B cell (primary cell): Measurements from ENCODE around the gene ARHGAP6. TPM values are rescaled to one million over a fixed set of nuclear protein-coding genes. Genes with fewer than 3 reads are reported as not detected.

Experiments
- ATAC-seq: fragments of 200-7000 bp; cut with Tn5 transposase; one replicate; pipeline ENCODE4 v1.10.0; 2021; ENCODE audit warnings: low read depth, mild to moderate bottlenecking, moderate number of reproducible peaks, moderate library complexity
- CTCF ChIA-PET: fragments of 350-600 bp; sonication (Branson Sonifier 250); formaldehyde crosslinking; loops from one replicate; lab custom pipeline; 2021; ENCODE audit warnings: antibody characterized with exemption, inconsistent platforms; lab: Charles Lee
- POLR2A ChIA-PET: fragments of 350-600 bp; sonication (Branson Sonifier 250); formaldehyde crosslinking; loops from one replicate; lab custom pipeline; 2021; ENCODE audit warnings: antibody characterized with exemption; lab: Charles Lee
- DNase-seq: peaks from one replicate; pipeline ENCODE4 v3.0.0; 2013
- H2AFZ ChIP-seq: 2 replicates; pipeline ENCODE4 v1.6.1; 2012; ENCODE audit warnings: mild to moderate bottlenecking, low read depth, low read length; ENCODE audit not compliant: insufficient read depth, poor library complexity, severe bottlenecking
- H3K27ac ChIP-seq, 2 donors: 1 replicate in 1 of 2; 2 replicates in 1 of 2; pipeline ENCODE4 v1.5.1; 2012 to 2013; ENCODE audit warnings: low read length in 2 of 2, mild to moderate bottlenecking in 2 of 2, moderate library complexity in 1 of 2
- H3K27me3 ChIP-seq, 4 experiments: fragments of 200-600 bp in 1 of 4; sonication (generic) in 1 of 4; replicated peaks in 1 of 4; 1 replicate in 2 of 4; 2 replicates in 2 of 4; pipeline versions ENCODE4 v1.6.1 to v1.7.0; 2013 to 2016; ENCODE audit warnings: low read length in 3 of 4, mild to moderate bottlenecking in 2 of 4, mixed read lengths in 1 of 4, moderate library complexity in 1 of 4; ENCODE audit not compliant: insufficient read depth in 4 of 4, control insufficient read depth in 3 of 4; ENCODE audit errors: control extremely low read depth in 1 of 4
- H3K36me3 ChIP-seq, 2 experiments: replicated peaks in 1 of 2; 1 replicate in 1 of 2; 2 replicates in 1 of 2; pipeline versions ENCODE4 v1.6.1 to v1.7.1; 2013; ENCODE audit warnings: low read length in 1 of 2; ENCODE audit not compliant: insufficient read depth in 2 of 2, control insufficient read depth in 1 of 2; ENCODE audit errors: control extremely low read depth in 1 of 2, extremely low read depth in 1 of 2
- H3K4me1 ChIP-seq, 2 donors: fragments of 200-600 bp in 1 of 2; sonication (generic) in 1 of 2; 1 replicate in 1 of 2; 2 replicates in 1 of 2; pipeline versions ENCODE4 v1.5.1 to v1.6.1; 2013 to 2017; ENCODE audit warnings: low read length in 2 of 2; ENCODE audit not compliant: control insufficient read depth in 2 of 2, insufficient read depth in 2 of 2
- H3K4me2 ChIP-seq: replicated peaks from 2 replicates; pipeline ENCODE3; 2012; ENCODE audit warnings: mild to moderate bottlenecking, low read depth, low read length; ENCODE audit not compliant: poor library complexity, severe bottlenecking
- H3K4me3 ChIP-seq, 5 experiments: fragments of 200-600 bp in 1 of 5; sonication (generic) in 1 of 5; 1 replicate in 3 of 5; 2 replicates in 2 of 5; pipeline versions ENCODE4 v1.5.1 to v1.7.0; 2011 to 2016; ENCODE audit warnings: low read length in 4 of 5, mild to moderate bottlenecking in 4 of 5, low read depth in 2 of 5, control low read depth in 1 of 5, moderate library complexity in 1 of 5; ENCODE audit not compliant: insufficient read depth in 1 of 5; ENCODE audit errors: control extremely low read depth in 1 of 5, extremely low read depth in 1 of 5
- H3K79me2 ChIP-seq: fragments of 200-600 bp; sonication (generic); one replicate; pipeline ENCODE4 v1.6.0; 2016; ENCODE audit warnings: low read length; ENCODE audit not compliant: control insufficient read depth, insufficient read depth
- H3K9ac ChIP-seq: fragments of 200-600 bp; sonication (generic); 2 replicates; pipeline ENCODE4 v1.6.1; 2017; ENCODE audit warnings: mild to moderate bottlenecking, low read length, moderate library complexity
- H3K9me3 ChIP-seq, 3 donors: one replicate each; pipeline versions ENCODE4 v1.6.1 to v1.7.1; 2013; ENCODE audit warnings: low read length in 2 of 3; ENCODE audit not compliant: control insufficient read depth in 2 of 3, insufficient read depth in 1 of 3; ENCODE audit errors: control extremely low read depth in 1 of 3
- H4K20me1 ChIP-seq: 2 replicates; pipeline ENCODE4 v1.6.0; 2012; ENCODE audit warnings: mild to moderate bottlenecking, low read length; ENCODE audit not compliant: insufficient read depth, control insufficient read depth, poor library complexity, severe bottlenecking
- H3K27ac Mint-ChIP-seq: one replicate; pipeline ENCODE4 v1.8.0; 2021; ENCODE audit warnings: mixed read lengths
- H3K27me3 Mint-ChIP-seq: one replicate; pipeline ENCODE4 v1.8.0; 2021; ENCODE audit warnings: mixed read lengths
- H3K4me1 Mint-ChIP-seq: one replicate; pipeline ENCODE4 v1.8.0; 2021; ENCODE audit warnings: mixed read lengths
- H3K4me3 Mint-ChIP-seq: one replicate; pipeline ENCODE4 v1.8.0; 2021; ENCODE audit warnings: mixed read lengths
- H3K9me3 Mint-ChIP-seq: one replicate; pipeline ENCODE4 v1.8.0; 2022; ENCODE audit warnings: mixed read lengths; ENCODE audit not compliant: insufficient read depth
- EZH2 ChIP-seq: IDR thresholded peaks from 2 replicates; pipeline ENCODE4 v1.6.1; 2012; ENCODE audit warnings: borderline replicate concordance, low read depth, mild to moderate bottlenecking, moderate library complexity, low read length; ENCODE audit not compliant: insufficient read depth, poor library complexity, severe bottlenecking
- WGBS: methylation state at CpG from one replicate; pipeline ENCODE4 v1.1.5; 2013; ENCODE audit warnings: missing lambda C conversion rate; ENCODE audit not compliant: insufficient coverage; 5-methylcytosine and 5-hydroxymethylcytosine counted together
- intact Hi-C: fragments of 100-400 bp; cut with micrococcal nuclease; formaldehyde crosslinking; loops from one replicate; pipeline ENCODE4 v1.10.0; 2022
- polyA plus RNA-seq: library from polyadenylated mRNA; depleted of rRNA; stranded (reverse); fragments of >200 nt; gene quantifications from 2 replicates; pipeline ENCODE4 v1.2.3, GENCODE V29; 2012
- total RNA-seq, 2 donors: library from RNA; stranded (reverse); fragments of 120-200 nt in 1 of 2; gene quantifications; 1 replicate in 1 of 2; 2 replicates in 1 of 2; pipeline versions ENCODE4 v1.2.3 to v1.2.4, GENCODE V29; 2013 to 2022
- TF ChIP-seq, protein P1 (sequence below): fragments of 200-600 bp; IDR thresholded peaks from one replicate; pipeline ENCODE4 v1.8.0; 2022; ENCODE audit warnings: antibody characterized with exemption, mild to moderate bottlenecking

Gene ARHGAP6
- total and polyA plus RNA-seq, 2 donors (not counting 1 experiment from before 2014, with no cell fraction given), result 1.6 to 2.6 TPM

DNA sequence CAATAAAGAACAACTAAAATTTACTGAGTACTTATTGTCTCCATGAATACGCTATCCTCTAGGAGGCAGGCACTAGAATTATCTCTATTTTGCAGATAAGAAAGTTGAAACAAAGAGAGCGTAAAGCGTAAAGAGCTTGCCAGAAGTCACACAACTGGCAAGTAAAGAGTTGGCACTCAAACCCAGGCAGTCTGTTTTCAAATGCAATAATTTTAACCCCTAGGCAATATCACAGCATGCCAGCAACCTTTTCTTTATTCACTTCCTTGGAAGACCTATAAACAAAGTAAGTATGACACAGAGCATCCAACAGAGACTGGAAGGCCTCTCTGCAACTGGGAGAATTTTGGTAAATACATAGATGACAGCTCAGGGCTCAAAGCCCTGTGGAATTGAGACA is 395.7 kb downstream of the ARHGAP6 start:
- Histone ChIP-seq H2AFZ (no peak overlapping the region), H3K4me1 (no peaks in the 10 kb centered on the region), H3K9ac (no peak overlapping the region), H3K79me2 (no peaks in the 10 kb centered on the region), H3K36me3 (no peaks in the 10 kb centered on the region), H3K4me3 (no peak overlapping the region), H4K20me1 (no peaks in the 10 kb centered on the region), H3K4me2 (no peak overlapping the region), H3K9me3 (no peaks in the 10 kb centered on the region), H3K27ac (no peak overlapping the region), H3K27me3 (no peaks in the 10 kb centered on the region)
- TF ChIP-seq, protein P1, sequence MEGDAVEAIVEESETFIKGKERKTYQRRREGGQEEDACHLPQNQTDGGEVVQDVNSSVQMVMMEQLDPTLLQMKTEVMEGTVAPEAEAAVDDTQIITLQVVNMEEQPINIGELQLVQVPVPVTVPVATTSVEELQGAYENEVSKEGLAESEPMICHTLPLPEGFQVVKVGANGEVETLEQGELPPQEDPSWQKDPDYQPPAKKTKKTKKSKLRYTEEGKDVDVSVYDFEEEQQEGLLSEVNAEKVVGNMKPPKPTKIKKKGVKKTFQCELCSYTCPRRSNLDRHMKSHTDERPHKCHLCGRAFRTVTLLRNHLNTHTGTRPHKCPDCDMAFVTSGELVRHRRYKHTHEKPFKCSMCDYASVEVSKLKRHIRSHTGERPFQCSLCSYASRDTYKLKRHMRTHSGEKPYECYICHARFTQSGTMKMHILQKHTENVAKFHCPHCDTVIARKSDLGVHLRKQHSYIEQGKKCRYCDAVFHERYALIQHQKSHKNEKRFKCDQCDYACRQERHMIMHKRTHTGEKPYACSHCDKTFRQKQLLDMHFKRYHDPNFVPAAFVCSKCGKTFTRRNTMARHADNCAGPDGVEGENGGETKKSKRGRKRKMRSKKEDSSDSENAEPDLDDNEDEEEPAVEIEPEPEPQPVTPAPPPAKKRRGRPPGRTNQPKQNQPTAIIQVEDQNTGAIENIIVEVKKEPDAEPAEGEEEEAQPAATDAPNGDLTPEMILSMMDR, result no peak
- no peak for TF ChIP-seq EZH2
- no peak overlapping the region for H3K4me3 Mint-ChIP-seq
- no peaks in the 10 kb centered on the region for H3K9me3 Mint-ChIP-seq
- POLR2A ChIA-PET, result no interaction called here
- ATAC-seq (no peak), DNase-seq (no peak)
- no CpG with 5 or more reads among the region's 3 CpGs for WGBS
- H3K4me1 Mint-ChIP-seq, result no peaks in the 10 kb centered on the region
- no peak overlapping the region for H3K27ac Mint-ChIP-seq
- peaks cover 8% of the 10 kb centered on the region for H3K27me3 Mint-ChIP-seq
- intact Hi-C loops, result no loop called here
- CTCF ChIA-PET, result no interaction called here

DNA sequence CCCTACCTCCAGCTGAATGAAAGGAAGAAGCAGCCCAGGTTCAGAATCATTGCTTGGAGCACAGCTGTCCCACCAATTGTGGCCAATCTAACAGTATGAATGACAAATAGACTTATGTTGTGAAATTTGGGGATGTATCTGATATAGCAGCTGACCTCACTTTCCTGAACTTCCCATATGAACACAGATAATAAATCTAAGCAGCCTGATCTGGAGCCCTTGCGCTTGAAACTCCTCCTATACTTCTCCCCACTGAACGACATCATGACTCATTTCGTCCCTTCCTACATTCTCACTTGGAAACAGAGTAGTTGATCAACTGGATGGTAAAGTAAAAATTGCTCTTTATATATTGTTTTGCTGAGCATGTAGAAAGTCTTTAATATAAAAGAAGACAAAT is 396.7 kb downstream of the ARHGAP6 start:
- ATAC-seq, result no peak
- H3K27me3 Mint-ChIP-seq, result peaks cover 8% of the 10 kb centered on the region

More for the DNA sequence above, 396.7 kb downstream of the ARHGAP6 start:
- no peak for DNase-seq
- Histone ChIP-seq H3K9me3 (no peaks in the 10 kb centered on the region), H3K27me3 (no peaks in the 10 kb centered on the region), H3K36me3 (no peaks in the 10 kb centered on the region), H3K4me3 (no peak overlapping the region), H3K79me2 (no peaks in the 10 kb centered on the region), H3K4me2 (no peak overlapping the region), H3K9ac (no peak overlapping the region), H3K27ac (no peak overlapping the region), H3K4me1 (no peaks in the 10 kb centered on the region), H2AFZ (no peak overlapping the region), H4K20me1 (no peaks in the 10 kb centered on the region)
- Mint-ChIP-seq H3K4me1 (no peaks in the 10 kb centered on the region), H3K9me3 (no peaks in the 10 kb centered on the region), H3K4me3 (no peak overlapping the region), H3K27ac (no peak overlapping the region)
- TF ChIP-seq EZH2, result no peak
- TF ChIP-seq, protein P1, result no peak
- ChIA-PET POLR2A (no interaction called here), CTCF (no interaction called here)
- WGBS, result no CpG with 5 or more reads among the region's 3 CpGs
- intact Hi-C loops, result no loop called here
